Measurements from ENCODE around the gene LTBP4.

Gene LTBP4

GRCh38 chr19:40671404-40671803 is 70.2 kb downstream of the LTBP4 start:
- no peak for DNase-seq

- no peak for DNase-seq
Observed at GRCh38 chr19:40672038-40672437, 70.9 kb downstream of the LTBP4 start.

- no peak for DNase-seq
Observed at GRCh38 chr19:40672573-40673299, 71.6 kb downstream of the LTBP4 start.

- DNase-seq = no peak
Observed at GRCh38 chr19:40673397-40673796, 72.2 kb downstream of the LTBP4 start.

GRCh38 chr19:40674291-40674690 is 73.1 kb downstream of the LTBP4 start:
- DNase-seq = no peak

- DNase-seq = no peak
Observed at GRCh38 chr19:40677156-40677555, 76.0 kb downstream of the LTBP4 start.
